GM12874 (cell line): ENCODE measurements around the gene ANAPC10.

Experiments used
- TF ChIP-seq, protein P1 (sequence below): IDR thresholded peaks from 2 replicates; pipeline ENCODE4 v1.5.1; 2011; ENCODE audit warnings: low read depth, mild to moderate bottlenecking, control low read depth, low read length, moderate library complexity; ENCODE audit not compliant: insufficient read depth

Gene ANAPC10

DNA sequence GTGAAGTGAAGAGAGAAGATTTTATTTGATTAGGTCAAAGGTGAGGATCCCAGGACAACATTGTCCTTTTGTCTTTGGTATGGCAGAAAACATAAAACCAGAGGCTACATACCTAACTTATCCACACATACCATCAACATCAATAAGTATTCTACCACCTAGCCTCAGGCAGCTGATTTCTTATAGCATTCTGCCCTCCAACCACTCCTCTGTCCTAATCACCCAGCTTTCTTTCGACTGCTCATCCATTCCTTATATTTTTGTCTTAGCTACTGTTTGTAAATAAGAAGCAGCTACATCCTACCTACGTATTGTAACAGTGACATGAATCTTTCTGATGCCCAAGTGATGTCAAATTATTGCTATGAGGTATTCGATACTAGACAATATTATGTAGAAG is 129.4 kb downstream of the ANAPC10 start:
- TF ChIP-seq, protein P1, sequence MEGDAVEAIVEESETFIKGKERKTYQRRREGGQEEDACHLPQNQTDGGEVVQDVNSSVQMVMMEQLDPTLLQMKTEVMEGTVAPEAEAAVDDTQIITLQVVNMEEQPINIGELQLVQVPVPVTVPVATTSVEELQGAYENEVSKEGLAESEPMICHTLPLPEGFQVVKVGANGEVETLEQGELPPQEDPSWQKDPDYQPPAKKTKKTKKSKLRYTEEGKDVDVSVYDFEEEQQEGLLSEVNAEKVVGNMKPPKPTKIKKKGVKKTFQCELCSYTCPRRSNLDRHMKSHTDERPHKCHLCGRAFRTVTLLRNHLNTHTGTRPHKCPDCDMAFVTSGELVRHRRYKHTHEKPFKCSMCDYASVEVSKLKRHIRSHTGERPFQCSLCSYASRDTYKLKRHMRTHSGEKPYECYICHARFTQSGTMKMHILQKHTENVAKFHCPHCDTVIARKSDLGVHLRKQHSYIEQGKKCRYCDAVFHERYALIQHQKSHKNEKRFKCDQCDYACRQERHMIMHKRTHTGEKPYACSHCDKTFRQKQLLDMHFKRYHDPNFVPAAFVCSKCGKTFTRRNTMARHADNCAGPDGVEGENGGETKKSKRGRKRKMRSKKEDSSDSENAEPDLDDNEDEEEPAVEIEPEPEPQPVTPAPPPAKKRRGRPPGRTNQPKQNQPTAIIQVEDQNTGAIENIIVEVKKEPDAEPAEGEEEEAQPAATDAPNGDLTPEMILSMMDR = no peak

- TF ChIP-seq, protein P1 = no peak
Observed at GRCh38 chr4:144967161-144967560, 130.8 kb downstream of the ANAPC10 start.

GRCh38 chr4:144962300-144962699 is 135.7 kb downstream of the ANAPC10 start:
- TF ChIP-seq, protein P1 = no peak

- TF ChIP-seq, protein P1 = no peak
Observed at GRCh38 chr4:144955104-144955503, 142.9 kb downstream of the ANAPC10 start.

GRCh38 chr4:144954230-144954629 is 143.8 kb downstream of the ANAPC10 start:
- TF ChIP-seq, protein P1 = no peak

DNA sequence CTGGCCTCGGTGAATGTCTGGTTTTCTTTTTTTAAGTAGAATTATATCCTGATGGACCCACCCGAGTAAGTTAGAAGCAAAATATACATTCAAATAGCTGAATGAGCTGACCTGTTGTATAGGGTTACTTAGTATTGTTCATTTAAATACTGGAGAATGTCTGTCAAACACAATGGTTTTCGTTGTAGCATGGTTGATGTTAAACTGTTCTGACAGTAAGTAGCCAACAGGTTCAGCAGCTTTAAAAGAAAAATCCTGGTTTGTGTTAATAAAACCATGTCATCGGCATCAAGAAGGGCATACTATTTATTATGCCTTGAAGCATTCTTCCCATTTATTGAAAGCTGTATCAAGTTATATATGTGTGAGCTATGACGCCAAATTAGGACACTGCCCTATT is 149.6 kb downstream of the ANAPC10 start:
- TF ChIP-seq, protein P1 = no peak

- TF ChIP-seq, protein P1 = no peak
Observed at GRCh38 chr4:144948009-144948408, 150.0 kb downstream of the ANAPC10 start.
